ENCODE results near the gene FBXO46.
"Not testable (repeated sequence)": the region's sequence is repeated elsewhere in the genome, so short reads cannot be mapped to it uniquely, and the experiment has no call there.

Gene FBXO46

GRCh38 chr19:45720065-45720464 is 10.6 kb downstream of the FBXO46 start:
- not testable (repeated sequence) for DNase-seq

GRCh38 chr19:45717983-45718650 is 12.6 kb downstream of the FBXO46 start:
- no peak for DNase-seq

- DNase-seq: peak; percentile 99
These were observed 13.3 kb downstream of the FBXO46 start for GRCh38 chr19:45717131-45717982.

- peak; percentile 27 for DNase-seq
These were observed 14.2 kb downstream of the FBXO46 start for GRCh38 chr19:45716359-45717130.

- DNase-seq: no peak
These were observed 15.6 kb downstream of the FBXO46 start for GRCh38 chr19:45715139-45715538.

- DNase-seq: no peak
These were observed 17.6 kb downstream of the FBXO46 start for GRCh38 chr19:45713141-45713540.

- DNase-seq: no peak
These were observed 18.0 kb downstream of the FBXO46 start for GRCh38 chr19:45712699-45713067.

GRCh38 chr19:45711851-45712698 is 18.6 kb downstream of the FBXO46 start:
- DNase-seq: no peak

- DNase-seq: no peak
These were observed 20.2 kb downstream of the FBXO46 start for GRCh38 chr19:45710356-45711130.

- no peak for DNase-seq
These were observed 24.8 kb downstream of the FBXO46 start for GRCh38 chr19:45705710-45706415.

GRCh38 chr19:45705115-45705514 is 25.6 kb downstream of the FBXO46 start:
- DNase-seq: no peak

GRCh38 chr19:45701676-45702075 is 29.0 kb downstream of the FBXO46 start:
- DNase-seq: no peak

- DNase-seq: peak; percentile 89
These were observed 37.4 kb downstream of the FBXO46 start for GRCh38 chr19:45693106-45693788.

GRCh38 chr19:45692187-45693105 is 38.2 kb downstream of the FBXO46 start, which contains the start of gene QPCTL:
TSS of gene QPCTL (plus strand) at chr19:45692666. CDS start at chr19:45692704, 38 bp downstream.
- peak; percentile 98 for DNase-seq

- peak; percentile 95 for DNase-seq
These were observed 39.0 kb downstream of the FBXO46 start, which contains the start of gene SNRPD2 for GRCh38 chr19:45691516-45692186. TSS of gene SNRPD2 (minus strand) at chr19:45691953. CDS start at chr19:45691888, 65 bp downstream.

- DNase-seq: no peak
These were observed 43.1 kb downstream of the FBXO46 start for GRCh38 chr19:45687599-45687998.

GRCh38 chr19:45685045-45685444 is 45.7 kb downstream of the FBXO46 start:
- not testable (repeated sequence) for DNase-seq

- no peak for DNase-seq
These were observed 47.8 kb downstream of the FBXO46 start for GRCh38 chr19:45682908-45683307.

Measured in activated CD4-positive, alpha-beta T cell treated with anti-CD3 and anti-CD28 coated beads for 48 hours (primary cell).